Measurements from ENCODE around the gene EP400. TPM values are rescaled to one million over a fixed set of nuclear protein-coding genes. Genes with fewer than 3 reads are reported as not detected.
"Not testable (repeated sequence)": the region's sequence is repeated elsewhere in the genome, so short reads cannot be mapped to it uniquely, and the experiment has no call there.

The EP400 gene
- total RNA-seq, 1 donor from 2014 or later: 43.1 TPM

GRCh38 chr12:132043216-132043615 is 93.5 kb downstream of the EP400 start:
- no peak for DNase-seq (ENCODE audit: extremely low read depth, low read depth, low spot score)

DNA sequence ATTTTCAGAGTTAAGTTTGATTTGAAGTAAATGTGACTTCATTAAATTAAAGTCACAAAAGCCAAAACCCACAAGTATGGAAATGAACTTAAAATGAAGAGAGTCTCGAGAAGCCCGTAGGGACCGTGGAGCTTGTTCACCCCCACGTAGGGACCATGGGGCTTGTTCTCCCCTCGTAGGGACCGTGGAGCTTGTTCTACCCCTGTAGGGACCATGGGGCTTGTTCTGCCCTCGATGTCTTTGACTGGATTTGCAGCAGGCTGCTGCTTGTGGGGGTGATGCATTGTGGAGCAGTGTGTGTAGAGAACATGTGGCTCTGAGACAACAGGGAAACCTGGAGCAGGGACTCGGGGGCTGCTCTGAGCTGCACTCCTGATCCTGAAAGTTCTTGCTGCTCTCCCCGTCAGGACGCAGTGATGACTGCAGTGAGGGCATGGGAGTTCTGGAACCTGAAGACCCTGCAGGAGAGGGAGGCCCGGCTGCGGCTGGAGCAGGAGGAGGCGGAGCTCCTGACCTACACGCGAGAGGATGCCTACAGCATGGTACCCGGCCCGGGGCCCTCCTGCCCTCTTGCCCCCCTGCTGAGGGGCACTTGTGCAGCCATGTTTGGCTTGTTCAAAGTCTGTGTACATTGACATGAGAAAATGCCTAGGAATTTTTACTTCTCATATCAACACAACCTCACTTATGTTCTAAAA is 94.2 kb downstream of the EP400 start:
- no peak for DNase-seq (ENCODE audit: extremely low read depth, low read depth, low spot score)

- no peak for DNase-seq (ENCODE audit: extremely low read depth, low read depth, low spot score)
These were observed 95.1 kb downstream of the EP400 start for GRCh38 chr12:132044661-132045412.

DNA sequence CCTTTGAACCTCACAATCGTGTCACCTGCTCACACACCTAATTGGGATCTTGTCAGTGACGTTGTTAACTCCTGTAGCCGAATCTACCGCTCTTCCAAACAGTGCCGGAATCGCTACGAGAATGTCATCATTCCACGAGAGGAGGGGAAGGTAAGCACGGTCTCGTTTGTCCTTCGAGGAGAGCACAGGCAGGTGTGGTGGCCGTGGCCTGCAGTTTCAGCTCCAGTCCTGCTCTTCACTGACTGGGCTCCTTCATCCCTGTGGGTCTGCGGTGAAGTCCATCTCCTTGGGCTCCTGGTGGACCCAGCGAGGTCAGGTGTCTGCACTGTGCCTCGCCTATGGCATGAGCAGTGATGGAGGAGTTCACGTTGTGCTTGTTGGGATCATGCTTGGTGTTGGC is 96.0 kb downstream of the EP400 start:
- DNase-seq (ENCODE audit: extremely low read depth, low read depth, low spot score): no peak

DNA sequence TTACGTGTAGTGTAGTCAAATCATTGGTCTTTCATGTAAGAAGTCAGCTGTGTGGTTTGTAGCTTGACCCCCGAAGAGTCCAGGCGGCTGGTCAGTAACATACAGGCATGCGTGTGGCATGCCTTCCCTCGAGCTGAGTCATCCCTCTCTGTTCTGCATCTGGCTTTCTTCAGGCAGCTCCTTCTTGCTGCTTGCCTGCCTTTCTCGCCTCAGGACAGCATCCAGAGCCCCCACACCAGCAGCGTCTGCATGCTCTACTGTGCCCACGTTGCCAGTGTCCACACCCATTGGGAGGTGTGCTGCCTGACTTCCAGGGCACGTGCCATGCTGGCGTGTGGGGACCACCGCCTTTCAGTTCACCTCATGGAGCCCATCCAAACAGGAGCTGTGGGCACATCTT is 96.8 kb downstream of the EP400 start:
- DNase-seq (ENCODE audit: extremely low read depth, low read depth, low spot score): no peak

GRCh38 chr12:132047630-132048029 is 97.9 kb downstream of the EP400 start:
- not testable (repeated sequence) for DNase-seq (ENCODE audit: extremely low read depth, low read depth, low spot score)

DNA sequence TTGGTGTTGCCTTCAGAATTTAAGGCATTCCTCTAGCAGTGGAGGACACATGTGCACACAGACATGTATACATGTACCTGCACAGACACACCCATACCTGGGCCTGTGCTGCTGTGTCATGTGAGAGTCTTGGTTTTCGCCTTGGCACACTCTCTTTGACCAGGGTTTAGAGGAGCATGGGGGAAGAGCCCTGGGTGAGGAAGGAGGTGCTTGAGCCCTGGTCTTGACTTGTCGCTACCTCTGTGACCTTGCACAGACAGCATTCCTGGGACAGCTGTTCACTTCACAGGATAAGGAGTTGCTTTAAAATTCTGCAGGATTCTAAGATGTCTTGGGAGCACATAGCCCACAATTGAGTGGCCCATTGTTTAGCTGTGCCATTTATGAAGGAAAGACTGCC is 99.7 kb downstream of the EP400 start:
- no peak for DNase-seq (ENCODE audit: extremely low read depth, low read depth, low spot score)

- no peak for DNase-seq (ENCODE audit: extremely low read depth, low read depth, low spot score)
These were observed 100.1 kb downstream of the EP400 start for GRCh38 chr12:132049876-132050275.

DNA sequence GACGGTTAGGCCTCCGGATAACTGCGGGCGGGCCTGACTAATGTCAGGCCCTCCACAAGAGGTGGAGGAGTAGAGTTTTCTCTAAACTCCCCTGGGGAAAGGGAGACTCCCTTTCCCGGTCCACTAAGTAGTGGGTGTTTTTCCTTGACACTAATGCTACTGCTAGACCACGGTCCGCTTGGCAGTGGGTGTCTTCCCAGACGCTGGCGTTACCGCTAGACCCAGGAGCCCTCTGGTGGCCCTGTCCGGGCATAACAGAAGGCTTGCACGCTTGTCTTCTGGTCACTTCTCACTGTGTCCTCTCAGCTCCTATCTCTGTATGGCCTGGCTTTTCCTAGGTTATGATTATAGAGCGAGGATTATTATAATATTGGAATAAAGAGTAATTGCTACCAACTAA is 102.0 kb downstream of the EP400 start:
- not testable (repeated sequence) for DNase-seq (ENCODE audit: extremely low read depth, low read depth, low spot score)

DNA sequence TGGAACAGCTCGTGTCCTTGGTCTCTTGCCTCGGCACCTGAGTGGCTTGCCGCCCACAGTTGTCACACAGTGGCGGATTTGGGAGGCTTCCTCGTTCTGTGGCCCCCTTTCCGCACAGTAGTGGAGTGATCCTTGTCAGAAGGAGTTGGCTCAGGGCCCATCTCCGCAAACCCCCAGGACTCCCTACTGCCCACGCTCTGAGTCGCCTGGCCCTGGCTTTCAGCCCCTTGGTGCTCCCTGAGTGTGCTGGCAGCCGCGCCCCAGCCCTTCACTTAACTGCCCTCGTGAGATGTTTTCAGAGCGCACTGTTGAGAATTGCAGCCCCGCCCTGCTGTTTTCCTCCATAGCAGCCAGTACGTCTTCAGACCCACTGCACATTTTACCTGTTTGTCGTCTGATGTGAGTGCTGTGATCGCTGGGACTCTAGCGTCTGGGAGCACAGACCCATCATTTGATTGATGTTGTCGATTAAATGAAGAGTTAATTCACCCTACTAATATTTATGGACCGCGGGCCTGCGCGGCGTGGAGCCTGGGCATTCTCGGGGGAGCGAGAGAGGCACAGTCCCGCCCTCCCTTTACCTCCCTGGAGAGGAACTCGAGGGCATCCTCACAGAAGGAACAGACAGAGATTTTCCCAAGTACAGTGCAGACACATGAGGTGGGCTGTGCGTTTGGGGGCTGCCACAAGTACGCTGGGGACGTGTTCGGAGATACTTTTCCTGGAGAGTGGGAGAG is 102.6 kb downstream of the EP400 start:
- DNase-seq (ENCODE audit: extremely low read depth, low read depth, low spot score): no peak

DNA sequence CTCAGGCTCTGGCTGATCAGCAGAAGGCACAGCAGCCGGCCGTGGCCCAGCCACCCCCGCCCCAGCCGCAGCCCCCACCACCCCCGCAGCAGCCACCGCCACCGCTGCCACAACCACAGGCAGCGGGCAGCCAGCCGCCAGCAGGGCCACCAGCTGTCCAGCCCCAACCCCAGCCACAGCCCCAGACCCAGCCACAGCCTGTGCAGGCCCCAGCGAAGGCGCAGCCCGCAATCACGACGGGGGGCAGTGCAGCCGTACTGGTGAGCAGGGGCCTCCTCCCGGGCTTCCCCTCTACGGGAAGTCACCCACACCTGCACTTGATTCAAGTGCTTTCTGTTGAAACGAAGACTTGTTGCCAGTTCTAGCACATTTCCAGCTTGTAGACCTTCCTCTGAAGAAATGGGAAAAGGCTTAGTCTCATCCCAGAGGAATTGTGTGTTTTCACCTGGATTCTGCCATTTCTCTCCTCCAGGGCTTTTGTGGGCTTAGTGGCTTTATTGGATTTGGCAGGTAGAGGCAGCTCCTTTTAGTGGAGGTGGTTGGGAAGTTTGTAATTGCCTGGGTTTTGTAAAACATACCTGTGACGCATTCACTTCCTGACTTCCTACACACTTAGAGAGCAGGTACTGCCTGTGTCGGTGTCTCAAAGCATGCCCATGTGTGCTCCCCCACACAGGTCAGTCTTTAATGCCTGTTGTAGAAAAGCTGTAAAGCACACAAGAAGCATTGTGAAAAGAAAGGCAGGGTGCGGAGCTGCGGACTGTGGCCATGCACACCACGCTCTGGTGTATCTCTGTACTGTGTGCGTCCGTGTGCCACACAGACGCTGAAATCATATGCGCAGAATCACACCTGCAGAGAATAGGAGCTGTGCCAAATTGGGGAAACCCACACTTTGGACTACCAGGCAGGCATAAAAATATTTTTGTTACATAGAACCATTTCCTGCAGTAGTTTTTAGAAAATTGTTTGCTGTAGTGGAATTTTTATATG is 103.9 kb downstream of the EP400 start:
- no peak for DNase-seq (ENCODE audit: extremely low read depth, low read depth, low spot score)

- no peak for DNase-seq (ENCODE audit: extremely low read depth, low read depth, low spot score)
These were observed 105.2 kb downstream of the EP400 start for GRCh38 chr12:132054983-132055382.

DNA sequence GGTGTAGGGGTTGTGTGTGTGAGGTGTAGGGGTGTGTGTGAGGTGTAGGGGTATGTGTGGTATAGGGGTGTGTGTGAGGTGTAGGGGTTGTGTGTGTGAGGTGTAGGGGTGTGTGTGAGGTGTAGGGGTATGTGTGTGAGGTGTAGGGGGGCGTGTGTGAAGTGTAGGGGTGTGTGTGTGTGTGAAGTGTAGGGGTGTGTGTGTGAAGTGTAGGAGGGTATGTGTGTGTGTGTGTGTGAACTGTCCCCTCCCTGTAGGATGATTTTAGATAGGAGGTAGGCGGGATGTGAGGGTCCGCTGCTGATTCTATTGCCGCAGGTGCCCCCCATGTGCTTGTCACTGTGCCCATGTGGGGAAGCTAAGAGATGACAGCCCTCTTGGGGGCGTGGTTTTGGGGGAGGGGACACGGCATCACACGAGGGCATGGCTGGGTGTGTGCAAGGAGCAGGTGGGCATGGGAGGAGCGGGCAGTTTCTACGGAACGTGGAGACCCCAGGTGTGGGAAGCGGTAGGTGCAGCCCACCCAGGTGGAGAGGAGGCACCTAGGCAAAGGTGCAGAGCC is 105.9 kb downstream of the EP400 start:
- DNase-seq (ENCODE audit: extremely low read depth, low read depth, low spot score): no peak

- DNase-seq (ENCODE audit: extremely low read depth, low read depth, low spot score): no peak
These were observed 106.6 kb downstream of the EP400 start for GRCh38 chr12:132056320-132056719.

GRCh38 chr12:132056951-132057350 is 107.2 kb downstream of the EP400 start:
- DNase-seq (ENCODE audit: extremely low read depth, low read depth, low spot score): no peak

- DNase-seq (ENCODE audit: extremely low read depth, low read depth, low spot score): no peak
These were observed 107.9 kb downstream of the EP400 start for GRCh38 chr12:132057691-132058090.

- no peak for DNase-seq (ENCODE audit: extremely low read depth, low read depth, low spot score)
These were observed 111.5 kb downstream of the EP400 start for GRCh38 chr12:132061197-132061596.

GRCh38 chr12:132061641-132062430 is 112.1 kb downstream of the EP400 start:
- DNase-seq (ENCODE audit: extremely low read depth, low read depth, low spot score): no peak

GRCh38 chr12:132062481-132062880 is 112.7 kb downstream of the EP400 start:
- DNase-seq (ENCODE audit: extremely low read depth, low read depth, low spot score): no peak

Measured in glomerular endothelial cell (primary cell).